Right lobe of liver (tissue), 4 donors: ENCODE data around the gene SCN5A.

ENCODE experiments used
- POLR2A ChIP-seq: fragments of 450-650 bp; IDR thresholded peaks from one replicate; pipeline ENCODE4 v1.6.1; 2017; ENCODE audit warnings: antibody characterized with exemption, mild to moderate bottlenecking
- TF ChIP-seq, protein P1 (sequence below), 4 donors: fragments of 200-600 bp in 3 of 4; fragments of 450-650 bp in 1 of 4; IDR thresholded peaks; one replicate each; pipeline versions ENCODE4 v1.5.1 to v1.8.0; 2016 to 2022; ENCODE audit warnings: antibody characterized with exemption in 4 of 4, mild to moderate bottlenecking in 2 of 4
- donor health status: DM: no; HTN: no; CAD: no.
- donor health status: DM: no; HTN: no; CAD: no.
- donor health status: DM: no; HTN: yes; CAD: no.

DNA sequence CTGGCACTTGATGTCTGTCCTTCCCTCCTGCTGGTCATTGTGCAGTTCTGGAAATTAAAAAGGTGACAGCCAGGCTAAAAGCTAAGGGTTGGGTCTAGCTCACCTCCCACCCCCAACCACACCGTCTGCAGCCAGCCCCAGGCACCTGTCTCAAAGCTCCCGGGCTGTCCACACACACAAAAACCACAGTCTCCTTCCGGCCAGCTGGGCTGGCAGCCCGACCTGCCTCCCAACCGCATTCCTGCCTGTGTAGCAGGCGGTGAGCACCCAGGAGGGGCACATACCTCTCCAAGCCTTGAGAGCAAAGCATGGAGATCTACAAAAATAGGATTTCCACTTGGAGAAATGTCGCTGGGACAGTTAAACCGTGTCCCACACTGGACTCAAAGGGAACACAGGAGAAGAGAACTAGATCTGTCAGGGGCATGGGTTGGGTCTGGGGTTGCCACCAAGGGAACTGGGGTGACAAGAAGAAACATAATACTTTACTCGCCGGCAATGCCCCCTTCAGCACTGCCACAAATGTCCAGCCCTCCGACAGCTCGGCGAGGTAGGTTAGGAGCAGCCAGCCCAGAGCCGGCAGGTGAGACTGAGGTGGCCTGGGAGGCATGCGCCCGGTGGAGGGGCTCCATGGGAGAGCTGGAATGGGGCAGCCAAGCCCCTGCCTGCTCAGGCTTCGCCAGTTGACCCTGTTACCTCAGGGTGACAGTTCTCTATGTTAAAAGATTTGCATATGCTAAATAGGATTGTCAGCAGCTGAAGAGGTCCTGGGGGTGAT, 101.1 kb downstream of the SCN5A start:
- TF ChIP-seq, protein P1, sequence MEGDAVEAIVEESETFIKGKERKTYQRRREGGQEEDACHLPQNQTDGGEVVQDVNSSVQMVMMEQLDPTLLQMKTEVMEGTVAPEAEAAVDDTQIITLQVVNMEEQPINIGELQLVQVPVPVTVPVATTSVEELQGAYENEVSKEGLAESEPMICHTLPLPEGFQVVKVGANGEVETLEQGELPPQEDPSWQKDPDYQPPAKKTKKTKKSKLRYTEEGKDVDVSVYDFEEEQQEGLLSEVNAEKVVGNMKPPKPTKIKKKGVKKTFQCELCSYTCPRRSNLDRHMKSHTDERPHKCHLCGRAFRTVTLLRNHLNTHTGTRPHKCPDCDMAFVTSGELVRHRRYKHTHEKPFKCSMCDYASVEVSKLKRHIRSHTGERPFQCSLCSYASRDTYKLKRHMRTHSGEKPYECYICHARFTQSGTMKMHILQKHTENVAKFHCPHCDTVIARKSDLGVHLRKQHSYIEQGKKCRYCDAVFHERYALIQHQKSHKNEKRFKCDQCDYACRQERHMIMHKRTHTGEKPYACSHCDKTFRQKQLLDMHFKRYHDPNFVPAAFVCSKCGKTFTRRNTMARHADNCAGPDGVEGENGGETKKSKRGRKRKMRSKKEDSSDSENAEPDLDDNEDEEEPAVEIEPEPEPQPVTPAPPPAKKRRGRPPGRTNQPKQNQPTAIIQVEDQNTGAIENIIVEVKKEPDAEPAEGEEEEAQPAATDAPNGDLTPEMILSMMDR (IDR thresholded peaks at IDR 0.05) = no peak
- TF ChIP-seq POLR2A = no peak
